ENCODE data around the gene B3GNT5.

- TF ChIP-seq POLR2A (IDR thresholded peaks at IDR 0.05): no peak
- TF ChIP-seq CTCF (IDR thresholded peaks at IDR 0.05): no peak
Measured at GRCh38 chr3:183208260-183208659, 44.8 kb upstream of the B3GNT5 start.

All from testis (tissue), 2 donors.